ENCODE measurements around the gene EIPR1.

EIPR1 gene

DNA sequence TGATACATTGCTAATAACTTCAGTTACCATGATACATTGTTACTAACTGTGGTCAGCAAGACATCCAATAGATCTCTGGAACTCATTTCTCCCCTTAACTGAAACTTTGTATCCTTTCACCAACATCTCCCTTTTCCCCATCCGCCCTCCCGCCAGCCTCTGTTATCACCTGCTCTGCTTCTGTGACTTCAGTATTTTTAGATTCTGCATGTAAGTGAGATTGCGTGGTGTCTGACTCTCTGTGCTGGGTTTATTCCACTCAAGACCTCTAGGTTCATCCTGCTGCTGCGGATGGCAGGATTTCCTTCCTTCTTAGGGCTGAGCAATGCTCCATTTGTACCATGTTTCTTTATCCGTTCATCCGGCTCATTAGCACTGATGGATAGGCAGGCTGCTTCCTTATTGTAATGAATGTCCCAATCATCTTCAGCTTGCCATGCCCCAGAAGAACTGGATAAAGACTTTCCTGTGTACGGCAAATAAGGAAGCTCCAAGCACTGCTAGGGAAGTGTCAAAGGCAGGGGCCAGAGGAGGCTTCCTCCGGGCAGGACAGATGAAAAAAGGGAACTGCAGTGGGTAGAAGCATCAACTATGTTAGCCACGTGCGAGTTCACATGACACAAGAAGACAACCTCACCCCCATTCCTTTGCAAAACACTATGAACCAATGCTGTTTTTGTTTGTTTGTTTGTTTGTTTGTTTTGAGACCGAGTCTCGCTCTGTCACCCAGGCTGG is 113.4 kb downstream of the EIPR1 start:
- no peak for DNase-seq (ENCODE audit: low read depth)
- no peak overlapping the region for H3K4me3 ChIP-seq (ENCODE audit: low read length)
- TF ChIP-seq, protein P1, sequence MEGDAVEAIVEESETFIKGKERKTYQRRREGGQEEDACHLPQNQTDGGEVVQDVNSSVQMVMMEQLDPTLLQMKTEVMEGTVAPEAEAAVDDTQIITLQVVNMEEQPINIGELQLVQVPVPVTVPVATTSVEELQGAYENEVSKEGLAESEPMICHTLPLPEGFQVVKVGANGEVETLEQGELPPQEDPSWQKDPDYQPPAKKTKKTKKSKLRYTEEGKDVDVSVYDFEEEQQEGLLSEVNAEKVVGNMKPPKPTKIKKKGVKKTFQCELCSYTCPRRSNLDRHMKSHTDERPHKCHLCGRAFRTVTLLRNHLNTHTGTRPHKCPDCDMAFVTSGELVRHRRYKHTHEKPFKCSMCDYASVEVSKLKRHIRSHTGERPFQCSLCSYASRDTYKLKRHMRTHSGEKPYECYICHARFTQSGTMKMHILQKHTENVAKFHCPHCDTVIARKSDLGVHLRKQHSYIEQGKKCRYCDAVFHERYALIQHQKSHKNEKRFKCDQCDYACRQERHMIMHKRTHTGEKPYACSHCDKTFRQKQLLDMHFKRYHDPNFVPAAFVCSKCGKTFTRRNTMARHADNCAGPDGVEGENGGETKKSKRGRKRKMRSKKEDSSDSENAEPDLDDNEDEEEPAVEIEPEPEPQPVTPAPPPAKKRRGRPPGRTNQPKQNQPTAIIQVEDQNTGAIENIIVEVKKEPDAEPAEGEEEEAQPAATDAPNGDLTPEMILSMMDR (conservative IDR thresholded peaks at IDR 0.05; ENCODE audit: low read length): no peak

GRCh38 chr2:3263487-3263886 is 114.1 kb downstream of the EIPR1 start:
- TF ChIP-seq, protein P1 (conservative IDR thresholded peaks at IDR 0.05; ENCODE audit: low read length): no peak
- DNase-seq (ENCODE audit: low read depth): no peak
- H3K4me3 ChIP-seq (ENCODE audit: low read length): no peak overlapping the region

- TF ChIP-seq, protein P1 (conservative IDR thresholded peaks at IDR 0.05; ENCODE audit: low read length): no peak
- no peak for DNase-seq (ENCODE audit: low read depth)
- no peak overlapping the region for H3K4me3 ChIP-seq (ENCODE audit: low read length)
Observed at GRCh38 chr2:3262437-3263388, 114.9 kb downstream of the EIPR1 start.

- TF ChIP-seq, protein P1 (conservative IDR thresholded peaks at IDR 0.05; ENCODE audit: low read length): no peak
- no peak overlapping the region for H3K4me3 ChIP-seq (ENCODE audit: low read length)
- no peak for DNase-seq (ENCODE audit: low read depth)
Observed at GRCh38 chr2:3261511-3261910, 116.1 kb downstream of the EIPR1 start.

GRCh38 chr2:3260959-3261358 is 116.7 kb downstream of the EIPR1 start:
- TF ChIP-seq, protein P1 (conservative IDR thresholded peaks at IDR 0.05; ENCODE audit: low read length): no peak

GRCh38 chr2:3257826-3258225 is 119.8 kb downstream of the EIPR1 start:
- TF ChIP-seq, protein P1 (conservative IDR thresholded peaks at IDR 0.05; ENCODE audit: low read length): no peak
- no peak for DNase-seq (ENCODE audit: low read depth)
- no peak overlapping the region for H3K4me3 ChIP-seq (ENCODE audit: low read length)

More at GRCh38 chr2:3260959-3261358, 116.7 kb downstream of the EIPR1 start:
- no peak for DNase-seq (ENCODE audit: low read depth)
- H3K4me3 ChIP-seq (ENCODE audit: low read length): no peak overlapping the region
